ENCODE measurements around the gene FOXN3.
A peak's percentile ranks its signal among the peaks of the same experiment; 100 is the strongest.

FOXN3 gene

DNA sequence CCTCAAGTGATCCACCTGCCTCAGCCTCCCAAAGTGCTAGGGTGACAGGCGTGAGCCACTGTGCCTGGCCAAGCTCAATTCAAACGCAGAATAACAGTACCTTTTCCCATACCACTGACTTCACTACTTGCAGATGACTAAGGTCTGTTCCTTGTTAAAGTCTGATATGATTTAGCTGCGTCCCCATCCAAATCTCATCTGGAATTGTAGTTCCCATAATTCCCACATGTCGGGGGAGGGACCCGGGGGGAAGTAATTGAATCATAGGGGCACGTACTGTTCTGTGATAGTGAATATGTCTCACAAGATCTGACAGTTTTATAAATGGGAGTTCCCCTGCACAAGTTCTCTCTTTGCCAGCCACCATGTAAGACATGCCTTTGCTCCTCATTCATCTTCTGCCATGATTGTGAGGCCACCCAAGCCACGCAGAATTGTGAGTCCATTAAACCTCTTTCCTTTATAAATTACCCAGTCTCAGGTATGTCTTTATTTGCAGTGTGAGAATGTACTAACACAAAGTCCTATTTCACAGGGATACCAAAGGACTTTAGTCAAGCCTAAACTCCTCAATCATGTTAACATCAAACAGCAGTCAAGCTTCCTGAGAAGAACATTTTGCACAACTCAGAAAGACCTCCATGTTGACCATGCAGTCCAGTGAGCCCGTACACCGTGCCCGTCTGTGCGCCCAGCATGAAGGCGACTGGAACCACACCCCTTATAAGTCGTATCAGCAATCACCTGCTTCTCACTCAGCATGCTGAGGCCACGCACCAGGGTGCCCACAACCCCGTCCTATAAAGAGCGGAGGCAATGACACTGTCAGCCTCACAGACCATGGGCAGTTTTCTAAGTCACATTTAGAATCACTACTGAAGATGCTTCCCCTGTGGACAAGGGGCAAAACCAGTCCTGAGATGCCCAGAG is 36.9 kb downstream of the FOXN3 start:
- DNase-seq, result no peak

DNA sequence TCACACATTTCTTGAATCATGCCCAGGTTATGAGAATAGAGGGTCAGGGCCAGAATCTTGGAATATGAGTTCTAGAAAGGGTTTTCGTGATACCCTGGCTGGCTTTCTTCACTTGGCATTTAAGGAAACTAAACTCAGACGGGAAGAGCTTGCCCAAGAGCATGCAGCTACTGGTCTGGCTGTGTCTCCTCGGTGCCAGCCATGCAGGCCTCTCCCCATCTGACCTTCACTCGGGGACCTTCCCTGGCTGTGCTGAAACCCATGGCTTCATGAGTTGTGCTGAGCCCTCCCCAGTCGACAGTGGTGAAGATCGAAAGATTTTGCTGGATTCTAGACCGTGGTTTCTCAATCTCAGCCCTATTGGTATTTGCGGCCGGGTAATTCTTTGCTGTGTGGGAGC is 38.0 kb downstream of the FOXN3 start:
- no peak for DNase-seq

DNA sequence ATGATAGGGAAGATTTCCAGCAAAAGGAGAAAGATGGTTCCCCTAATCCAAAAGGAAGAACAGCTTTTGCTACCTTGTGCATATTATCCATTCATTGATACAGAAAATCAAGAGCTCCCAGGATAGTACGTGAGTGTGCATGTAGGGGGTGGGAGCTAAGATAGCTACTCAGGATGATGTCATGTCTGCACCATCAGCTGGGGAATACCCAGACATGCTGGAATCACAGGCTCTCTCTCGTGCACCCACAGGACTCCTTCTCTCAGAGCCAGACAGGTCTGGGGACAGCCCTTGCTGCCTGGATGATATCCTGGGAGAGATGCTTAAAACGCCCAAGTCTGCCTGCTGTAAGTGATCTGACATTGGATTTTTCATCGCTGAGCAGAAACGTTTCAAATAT is 38.9 kb downstream of the FOXN3 start:
- peak; percentile 5 for DNase-seq

DNA sequence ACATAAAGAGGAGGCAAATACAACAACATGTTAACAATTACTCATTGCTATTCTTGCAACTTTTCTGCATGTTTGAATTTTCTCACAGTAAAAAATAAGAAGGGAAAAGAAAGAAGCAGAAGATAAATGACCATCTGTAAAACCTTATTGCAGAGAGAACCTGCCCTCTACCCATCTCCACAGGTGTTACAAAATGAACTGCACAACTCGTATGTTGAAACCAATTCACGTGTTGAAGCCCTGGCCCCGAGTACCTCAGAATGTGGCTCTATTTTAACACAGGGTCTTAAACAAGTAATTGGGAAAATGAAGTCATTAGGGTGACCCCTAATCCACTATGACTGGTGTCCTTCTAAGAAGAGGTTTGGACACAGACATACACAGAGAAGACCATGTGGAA is 39.5 kb downstream of the FOXN3 start:
- DNase-seq, result no peak

DNA sequence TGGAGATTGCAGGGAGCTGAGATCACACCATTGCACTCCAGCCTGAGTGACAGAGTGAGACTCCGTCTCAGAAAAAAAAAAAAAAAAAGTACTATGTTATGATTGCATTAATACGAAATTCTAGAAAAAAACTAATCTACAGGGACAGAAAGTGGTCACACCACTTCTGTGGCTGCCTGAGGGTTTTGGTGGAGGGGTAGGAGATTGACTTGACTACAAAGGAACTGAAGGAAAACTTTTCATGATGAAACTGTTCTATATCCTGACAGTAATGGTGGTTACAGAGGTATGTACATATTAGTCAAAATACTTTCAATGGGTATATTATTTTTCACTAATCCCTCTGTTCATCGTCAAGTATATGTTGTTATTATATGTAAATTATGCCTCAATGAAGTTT is 42.1 kb downstream of the FOXN3 start:
- DNase-seq, result no peak

DNA sequence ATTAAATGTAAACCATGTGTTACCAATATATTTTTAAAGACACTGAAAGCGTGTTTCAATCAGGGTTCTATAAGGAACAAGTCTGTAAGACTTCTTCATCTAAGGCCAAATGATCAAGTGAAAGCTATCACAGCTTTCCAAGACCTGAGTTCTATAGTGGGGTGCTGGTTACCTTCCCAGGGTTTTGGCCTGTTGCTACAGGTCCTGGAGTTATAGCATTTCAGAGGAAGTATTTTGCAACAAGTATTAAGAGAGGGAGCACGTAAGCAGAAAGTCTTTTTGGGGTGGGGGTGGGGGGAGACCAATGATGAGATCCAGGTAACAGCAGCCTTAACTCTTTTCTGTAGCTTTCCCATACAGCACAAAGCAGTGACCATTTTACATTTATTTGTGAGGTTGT is 43.8 kb downstream of the FOXN3 start:
- DNase-seq, result no peak

DNA sequence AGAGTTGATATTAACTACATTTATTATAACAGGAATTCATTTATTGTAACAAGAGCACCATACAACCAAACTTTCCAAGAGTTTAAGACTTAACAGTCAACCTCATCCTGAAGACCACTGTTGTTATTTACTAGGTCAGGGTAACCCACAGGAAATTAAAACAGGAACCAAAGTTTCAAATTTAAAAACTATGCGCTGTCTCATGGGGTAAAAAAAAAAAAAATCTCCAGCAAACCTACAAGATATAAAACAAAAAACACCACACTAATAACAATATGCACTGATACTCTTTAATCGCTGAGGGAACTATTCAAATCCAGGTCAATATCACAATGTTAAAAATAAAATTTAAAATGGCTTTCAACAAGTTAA is 44.5 kb downstream of the FOXN3 start:
- DNase-seq, result no peak

DNA sequence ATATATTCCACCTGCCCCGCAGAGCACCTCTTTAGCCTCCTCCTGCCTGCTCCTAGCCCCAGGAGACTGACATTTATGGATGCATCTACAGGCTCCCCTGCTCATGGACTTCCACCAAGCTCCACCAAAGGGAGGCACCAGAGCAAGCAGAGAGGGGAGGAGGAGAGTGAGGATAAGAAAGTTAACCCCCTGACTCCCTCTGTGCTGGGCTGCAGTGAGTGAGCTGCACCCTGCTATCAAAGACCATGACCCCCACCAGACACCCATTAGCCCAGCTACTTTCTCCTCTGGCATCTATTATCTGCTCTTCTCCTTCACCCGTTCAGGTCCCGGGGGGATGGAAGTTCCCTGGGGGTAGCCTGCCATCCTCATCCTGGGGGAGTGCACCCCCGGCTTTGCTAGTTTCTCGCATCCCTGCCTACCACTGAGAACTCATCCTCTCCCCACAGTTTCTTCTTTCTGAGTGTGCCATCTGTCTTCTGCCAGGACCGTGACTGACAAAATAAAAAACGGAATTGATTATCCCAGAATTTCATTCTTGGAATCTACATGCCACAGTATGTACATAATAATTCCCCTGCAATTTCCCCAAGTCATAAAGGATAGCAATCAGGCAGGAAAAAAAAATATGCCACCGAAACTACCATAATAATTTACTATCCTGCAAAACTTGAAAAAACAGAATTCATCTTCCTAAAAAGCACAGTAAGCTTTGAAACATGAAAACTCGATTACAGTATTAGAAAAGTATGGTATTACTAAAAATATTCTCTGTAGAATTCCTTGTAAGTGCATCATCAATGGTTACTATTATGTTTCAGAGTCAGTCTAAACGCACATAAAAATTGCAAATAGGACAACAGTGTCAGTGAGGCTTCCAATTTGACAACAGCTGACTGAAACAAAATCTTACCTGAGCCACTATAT is 45.2 kb downstream of the FOXN3 start:
- no peak for DNase-seq

DNA sequence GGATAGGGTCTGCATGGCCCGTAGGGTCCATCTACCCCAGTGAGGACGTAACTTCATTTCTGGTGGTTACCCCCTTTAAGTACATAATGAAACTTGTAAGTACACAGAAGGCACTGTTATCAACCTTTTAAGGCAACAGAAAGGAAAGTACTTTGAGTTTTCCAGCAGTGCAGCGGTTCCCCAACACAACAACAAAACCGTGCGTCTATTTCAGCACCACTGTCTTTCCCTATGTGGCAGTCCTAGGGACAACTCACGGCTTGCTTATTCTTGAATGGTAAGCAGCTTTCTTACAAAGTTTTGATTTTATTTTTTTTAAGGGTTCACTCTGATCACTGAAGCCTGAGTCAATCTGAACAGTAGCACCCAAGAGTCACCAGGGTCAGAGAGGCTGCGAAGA is 46.3 kb downstream of the FOXN3 start:
- no peak for DNase-seq

DNA sequence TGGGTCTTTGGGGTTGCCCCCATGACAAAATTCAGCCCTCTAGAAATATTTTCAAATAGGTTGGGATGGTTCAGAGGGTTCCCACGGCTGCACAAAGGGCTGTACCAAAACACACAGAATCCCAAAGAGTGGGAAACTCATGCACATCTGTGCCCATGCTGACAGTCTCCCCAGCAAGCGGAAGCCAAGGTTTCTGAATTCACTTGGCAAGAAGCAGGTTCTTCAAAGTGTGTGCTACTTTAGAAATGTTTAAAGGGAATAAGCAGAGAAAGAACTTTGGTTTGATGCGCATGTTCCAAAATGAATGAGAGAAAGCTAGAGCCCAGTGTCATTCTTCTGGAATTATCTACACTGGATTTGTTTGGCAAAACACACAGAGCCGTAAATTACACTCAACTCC is 46.7 kb downstream of the FOXN3 start:
- DNase-seq, result no peak

DNA sequence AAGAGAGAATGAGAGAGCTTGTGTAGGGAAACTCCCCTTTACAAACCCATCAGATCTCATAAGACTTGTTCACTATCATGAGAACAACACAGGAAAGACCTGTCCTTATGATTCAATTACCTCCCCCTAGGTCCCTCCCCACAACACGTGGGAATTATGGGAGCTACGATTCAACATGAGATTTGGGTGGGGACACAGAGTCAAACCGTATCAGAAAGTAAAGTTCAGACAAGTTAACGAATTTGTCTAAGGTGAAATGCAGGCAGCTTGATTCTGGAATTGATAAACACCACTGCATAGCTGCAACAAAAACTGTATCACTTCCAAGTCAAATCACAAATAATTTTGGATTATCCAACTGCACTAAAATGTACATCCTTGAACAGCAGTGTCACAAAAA is 47.4 kb downstream of the FOXN3 start:
- DNase-seq, result no peak

DNA sequence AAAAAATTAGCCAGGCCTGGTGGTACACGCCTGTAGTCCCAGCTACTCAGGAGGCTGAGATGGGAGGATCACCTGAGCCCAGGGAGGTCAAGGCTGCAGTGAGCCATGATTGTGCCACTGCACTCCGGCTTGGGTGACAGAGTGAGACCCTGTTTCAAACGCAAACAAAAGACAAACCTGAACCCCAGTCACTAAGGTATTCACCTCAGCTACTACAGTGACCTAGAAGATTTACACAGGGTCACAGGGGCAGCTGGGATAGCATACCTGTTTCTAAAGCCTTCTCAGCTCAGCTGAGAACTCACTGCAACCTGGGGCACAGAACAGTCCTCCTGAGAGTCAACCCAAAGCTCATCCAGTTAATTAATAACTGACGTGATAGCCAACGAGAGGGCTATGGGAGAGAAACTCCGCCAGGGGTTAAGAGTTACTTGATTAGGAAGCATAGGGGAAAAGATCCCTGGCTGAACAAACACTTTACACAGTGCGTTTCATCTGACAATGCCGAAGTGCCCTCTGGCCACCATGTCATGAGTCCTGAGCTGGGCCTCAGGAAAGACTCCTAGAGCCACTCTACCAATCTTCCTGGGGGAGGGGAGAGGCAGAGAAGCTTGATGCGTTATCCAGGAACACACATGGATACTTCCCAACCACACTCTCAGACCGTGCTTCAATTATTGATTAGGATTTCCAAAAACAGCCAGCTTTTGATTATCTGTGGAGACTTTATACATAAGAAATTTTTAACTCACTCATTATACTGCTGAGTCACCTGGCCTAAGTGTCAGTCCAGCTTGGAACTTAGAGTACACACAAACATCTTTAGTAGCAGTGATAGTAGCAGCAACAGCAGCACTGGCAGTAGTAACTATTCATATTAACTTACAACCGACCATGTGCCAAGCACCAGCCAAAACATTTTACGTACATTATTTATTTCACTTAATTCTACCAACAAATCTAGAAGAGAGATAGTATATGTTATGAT is 48.2 kb downstream of the FOXN3 start:
- DNase-seq, result no peak

DNA sequence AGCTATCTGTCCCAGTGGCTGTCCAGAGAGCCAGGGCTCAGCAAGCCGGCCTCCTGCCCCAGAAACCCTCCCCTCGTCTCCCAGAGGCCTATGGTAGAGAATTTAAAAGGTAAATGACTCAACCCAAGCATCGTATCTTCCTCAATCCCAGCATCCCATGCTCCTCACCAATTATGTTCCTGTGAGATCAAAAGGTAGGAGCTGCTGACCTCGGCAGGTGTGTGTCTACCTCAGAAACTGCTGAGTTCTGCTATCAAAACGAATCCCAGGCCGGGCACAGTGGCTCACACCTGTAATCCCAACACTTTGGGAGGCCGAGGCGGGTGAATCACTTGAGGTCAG is 49.3 kb downstream of the FOXN3 start:
- no peak for DNase-seq

DNA sequence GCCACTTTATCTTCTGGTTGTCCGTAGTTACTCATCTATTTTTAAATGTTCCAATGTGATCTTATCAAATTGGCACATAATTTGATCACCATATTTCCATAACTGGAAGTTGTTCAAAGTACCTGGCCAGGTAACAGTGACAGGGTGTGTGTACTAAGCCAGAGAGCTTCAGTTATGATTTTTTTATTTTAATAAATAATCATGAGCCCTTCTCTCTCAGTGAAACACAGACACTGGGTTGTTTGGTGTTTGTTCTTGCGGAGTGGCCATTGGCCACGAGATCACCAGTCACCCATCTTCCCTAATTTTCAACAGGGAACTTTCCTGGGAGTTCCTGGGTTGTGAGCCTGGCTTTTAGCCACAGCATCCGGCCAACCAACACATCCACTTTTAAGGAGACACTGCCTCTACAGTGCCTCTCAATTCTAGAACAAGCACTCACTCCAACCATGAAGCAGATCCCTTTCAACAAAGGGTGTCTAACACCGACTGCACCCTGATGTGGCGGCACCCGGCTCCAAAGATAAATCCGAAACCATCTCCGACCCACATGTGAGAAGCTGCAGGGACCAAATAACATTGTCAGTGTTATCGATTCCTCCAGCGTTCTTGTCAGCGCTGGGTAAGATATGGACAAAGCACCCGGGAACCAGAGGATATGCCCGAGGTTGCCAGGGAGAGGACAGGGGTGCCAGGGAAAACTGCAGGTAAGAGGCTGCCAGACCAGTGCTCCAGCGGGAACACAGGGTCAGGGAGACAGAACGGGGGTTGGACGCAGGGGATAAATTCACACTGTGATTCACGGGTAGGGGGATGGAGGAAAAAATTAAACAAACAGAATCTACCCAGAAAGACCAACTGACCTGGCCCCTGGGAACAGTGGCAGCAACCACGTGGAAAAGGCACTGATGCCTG is 49.9 kb downstream of the FOXN3 start:
- no peak for DNase-seq

DNA sequence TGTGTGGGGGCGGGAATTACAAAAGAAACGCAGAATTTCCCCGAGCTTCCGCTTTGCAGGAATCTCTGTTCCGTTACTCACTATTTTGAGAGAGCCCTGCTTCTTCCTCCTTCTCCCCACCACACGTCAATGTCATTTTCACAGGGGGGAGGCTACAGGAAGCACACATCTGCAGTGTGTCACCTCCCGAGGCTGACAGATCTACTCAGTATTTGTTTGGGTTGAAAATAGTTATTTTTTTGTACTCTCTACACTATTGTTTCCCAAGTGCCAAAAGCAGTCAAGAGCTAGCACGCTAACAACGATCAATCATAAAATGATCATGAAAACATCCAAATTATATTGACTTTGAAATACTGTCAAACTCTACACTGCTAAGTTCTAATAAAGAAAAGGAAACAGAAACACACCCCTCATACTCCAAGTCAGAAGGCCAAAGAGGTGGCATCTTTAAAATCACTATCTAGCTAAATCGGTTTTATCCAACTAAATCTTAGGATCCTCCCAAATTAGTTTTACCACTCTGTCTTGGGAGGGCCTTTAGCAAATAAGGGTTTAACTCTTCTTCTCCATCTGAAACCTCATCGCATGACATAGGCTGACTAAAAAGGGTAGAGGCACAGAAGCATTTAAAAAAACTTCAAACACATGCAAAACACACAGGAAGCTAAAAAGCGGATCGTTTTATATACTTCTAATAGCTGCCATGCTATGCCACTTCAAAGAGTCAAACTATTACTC is 51.8 kb downstream of the FOXN3 start:
- peak; percentile 39 for DNase-seq

DNA sequence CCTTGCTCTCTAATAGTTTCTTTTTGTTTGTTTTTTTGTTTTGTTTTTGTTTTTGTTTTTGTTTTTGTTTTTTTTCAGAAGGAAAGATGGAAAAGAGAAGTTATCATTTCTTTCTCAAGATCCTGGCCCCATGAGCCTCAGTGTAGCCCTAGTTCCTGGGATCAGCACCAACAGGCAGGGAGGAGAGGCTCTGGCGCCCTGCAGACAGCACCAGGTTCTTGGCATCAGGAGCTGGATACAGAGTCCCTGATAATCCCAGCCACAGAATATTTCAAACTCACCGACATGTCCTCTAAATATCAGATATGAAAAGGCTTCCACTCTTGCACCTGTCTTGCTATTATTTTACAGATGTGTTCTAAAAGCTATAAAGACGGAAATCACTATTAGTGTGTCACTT is 52.7 kb downstream of the FOXN3 start:
- DNase-seq, result no peak

DNA sequence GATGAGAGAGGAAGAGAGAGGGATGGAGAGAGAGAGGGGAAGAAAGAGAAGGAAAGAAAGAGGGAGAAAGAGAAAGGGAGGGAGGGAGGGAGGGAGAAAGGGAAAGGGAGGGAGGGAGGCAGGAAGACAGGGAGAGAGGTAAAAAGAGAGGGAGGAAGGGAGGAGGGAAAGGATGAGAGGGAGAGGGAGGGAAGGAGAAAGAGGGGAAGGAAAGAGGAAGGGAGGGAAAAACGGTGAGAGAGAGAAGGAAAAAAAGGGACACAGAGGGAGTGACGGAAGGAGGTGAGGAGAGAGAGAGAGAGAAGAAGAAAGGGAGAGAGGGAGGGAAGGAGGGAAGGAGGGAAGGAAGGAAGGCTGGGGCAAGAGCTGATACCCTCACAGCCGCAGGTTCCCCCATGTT is 56.8 kb downstream of the FOXN3 start:
- no peak for DNase-seq

DNA sequence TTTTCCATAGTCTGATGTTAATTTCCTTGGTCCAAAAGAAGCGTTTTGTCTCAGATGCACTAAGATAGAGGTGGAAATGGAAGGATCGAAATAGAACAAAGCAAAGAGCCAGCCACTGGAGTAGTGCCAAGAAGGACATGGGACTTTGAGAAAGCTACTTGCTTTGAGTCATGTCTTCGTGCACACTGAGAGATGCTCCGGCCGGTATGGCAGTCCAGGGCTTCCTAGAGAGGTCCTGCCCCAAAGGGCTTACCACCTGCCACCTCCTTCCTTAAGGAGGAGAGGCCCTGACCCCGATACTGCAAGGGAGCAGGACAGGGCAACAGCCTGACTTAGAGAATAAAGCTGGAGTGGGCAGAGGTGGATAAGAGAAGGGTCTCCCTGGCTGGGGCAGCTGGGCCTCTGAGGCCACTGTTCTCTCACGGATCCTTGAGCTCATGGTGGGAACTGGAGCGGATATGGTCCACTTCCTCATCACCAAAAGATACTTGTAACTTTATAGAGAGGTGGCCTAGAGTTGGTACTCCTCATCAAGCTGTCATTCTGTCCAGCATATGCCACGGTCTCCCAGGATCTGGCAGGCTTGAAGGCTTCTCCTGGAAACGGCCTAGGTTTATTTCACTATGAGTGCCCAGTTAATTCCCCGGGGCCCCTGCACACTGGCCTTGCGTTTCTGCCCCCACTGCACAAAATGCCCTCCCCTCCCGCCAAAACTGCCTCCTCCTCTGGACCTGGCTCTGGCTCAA is 57.4 kb downstream of the FOXN3 start:
- no peak for DNase-seq

DNA sequence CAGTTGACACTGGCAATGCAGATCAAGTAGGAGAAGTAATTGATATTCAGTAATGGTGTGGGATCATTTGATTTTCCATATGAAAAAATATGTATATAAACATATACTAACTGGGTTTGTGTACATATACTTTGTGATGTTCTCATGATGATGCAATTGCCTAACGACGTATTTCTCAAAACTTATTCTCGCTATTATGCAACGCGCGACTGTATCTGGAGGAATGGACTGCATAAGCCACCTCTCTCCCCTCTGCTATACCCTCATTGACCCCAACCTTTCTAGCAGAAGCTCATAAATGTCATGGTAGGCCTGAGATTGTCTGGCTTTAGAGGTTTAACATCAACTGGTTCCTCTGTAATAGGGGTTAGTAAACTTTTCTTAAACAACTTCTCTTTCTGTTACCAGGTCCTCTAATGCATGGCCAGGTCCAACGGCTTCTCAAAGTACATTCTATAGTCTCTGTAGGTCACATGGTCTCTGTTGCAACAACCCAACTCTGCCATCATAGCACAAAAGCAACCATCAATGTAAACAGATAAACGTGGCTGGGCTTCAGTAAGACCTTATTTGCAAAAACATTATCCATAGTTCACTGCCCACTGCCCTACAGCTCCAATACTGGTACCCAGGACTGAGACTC is 59.3 kb downstream of the FOXN3 start:
- DNase-seq, result no peak

DNA sequence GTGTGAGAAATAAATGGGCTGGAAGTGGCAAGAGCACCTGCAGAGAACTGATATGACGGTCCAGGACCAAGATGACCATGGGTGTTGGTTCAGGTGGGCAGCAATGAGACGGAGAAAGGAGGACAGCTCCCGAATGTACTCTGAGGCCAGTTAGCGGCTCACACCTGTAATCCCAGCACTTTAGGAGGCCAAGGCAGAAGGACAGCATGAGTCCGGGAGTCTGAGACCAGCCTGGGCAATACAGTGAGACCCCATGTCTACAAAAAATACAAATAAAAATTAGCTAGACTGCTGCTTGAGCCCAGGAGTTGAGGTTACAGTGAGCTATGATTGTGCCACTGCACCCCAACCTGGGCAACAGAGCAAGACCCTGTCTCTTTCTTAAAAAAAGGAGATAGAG is 60.1 kb downstream of the FOXN3 start:
- DNase-seq, result no peak
